Suprapubic skin (tissue), 4 donors: ENCODE measurements around the gene EIPR1. TPM values are rescaled to one million over a fixed set of nuclear protein-coding genes. Genes with fewer than 3 reads are reported as not detected.
"Not testable (repeated sequence)": the region's sequence is repeated elsewhere in the genome, so short reads cannot be mapped to it uniquely, and the experiment has no call there.

ENCODE experiments used
- DNase-seq, 2 donors: peaks; one replicate each; pipeline ENCODE4 v3.0.0-alpha.2; 2019; ENCODE audit warnings: low spot score in 2 of 2
- H3K27ac ChIP-seq: fragments of 200-600 bp; sonication (generic); one replicate; pipeline ENCODE4 v1.5.1; 2019
- H3K27me3 ChIP-seq: fragments of 200-600 bp; sonication (generic); one replicate; pipeline ENCODE4 v1.5.1; 2019
- H3K36me3 ChIP-seq: fragments of 200-600 bp; sonication (generic); one replicate; pipeline ENCODE4 v1.5.1; 2019
- H3K4me1 ChIP-seq: fragments of 200-600 bp; sonication (generic); one replicate; pipeline ENCODE4 v1.5.1; 2019
- H3K4me3 ChIP-seq: fragments of 200-600 bp; sonication (generic); one replicate; pipeline ENCODE4 v1.5.1; 2019; ENCODE audit warnings: mild to moderate bottlenecking
- H3K9me3 ChIP-seq: fragments of 200-600 bp; sonication (generic); one replicate; pipeline ENCODE4 v1.5.1; 2019
- CTCF ChIP-seq, 2 donors: fragments of 200-600 bp in 1 of 2; fragments of 450-650 bp in 1 of 2; sonication (generic) in 1 of 2; IDR thresholded peaks; one replicate each; pipeline ENCODE4 v1.5.1; 2016 to 2019; ENCODE audit warnings: antibody characterized with exemption in 2 of 2, mild to moderate bottlenecking in 1 of 2, moderate library complexity in 1 of 2
- EP300 ChIP-seq: sonication (generic); formaldehyde crosslinking; IDR thresholded peaks from one replicate; pipeline ENCODE4 v1.6.1; 2017; ENCODE audit warnings: antibody characterized with exemption
- POLR2A ChIP-seq, 2 donors: fragments of 450-650 bp; IDR thresholded peaks; one replicate each; pipeline ENCODE4 v1.6.1; 2017; ENCODE audit warnings: antibody characterized with exemption in 2 of 2, mild to moderate bottlenecking in 2 of 2, moderate library complexity in 2 of 2
- POLR2AphosphoS5 ChIP-seq, 3 donors: sonication (generic); formaldehyde crosslinking; IDR thresholded peaks; one replicate each; pipeline ENCODE4 v1.6.1; 2017; ENCODE audit warnings: antibody characterized with exemption in 3 of 3
- WGBS: methylation state at CpG from one replicate; pipeline ENCODE4 v1.1.5; 2018; 5-methylcytosine and 5-hydroxymethylcytosine counted together
- total RNA-seq, 4 donors: library from RNA; depleted of rRNA; stranded (reverse); fragments of >200 nt; gene quantifications; one replicate each; pipeline ENCODE4 v1.1.0, GENCODE V29; 2016

Gene EIPR1
- total RNA-seq, 4 donors from 2014 or later, result 29.0 to 37.5 (median 30.7) TPM

DNA sequence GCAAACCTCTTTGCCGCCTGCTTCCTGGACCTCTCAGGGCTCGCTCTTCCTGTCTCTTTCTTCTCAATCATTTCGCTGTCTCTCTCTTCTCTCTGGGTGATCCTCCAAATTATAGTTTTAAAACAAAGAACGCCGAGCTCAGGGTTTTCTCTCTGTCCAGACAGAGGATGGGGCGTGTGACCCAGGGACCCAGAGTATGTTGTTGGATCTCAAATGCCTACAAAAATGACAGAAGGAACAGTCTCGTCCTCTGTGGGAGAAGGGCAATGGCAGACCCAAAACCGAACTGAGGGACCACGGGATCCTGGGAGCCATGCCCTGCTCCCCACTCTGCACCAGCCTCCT is 88.5 kb downstream of the EIPR1 start:
- H3K27ac ChIP-seq, result no peak overlapping the region
- H3K36me3 ChIP-seq, result no peaks in the 10 kb centered on the region
- H3K9me3 ChIP-seq, result no peaks in the 10 kb centered on the region
- no peak overlapping the region for H3K4me3 ChIP-seq
- TF ChIP-seq POLR2AphosphoS5 (IDR thresholded peaks at IDR 0.05) (no peak), CTCF (IDR thresholded peaks at IDR 0.05) (no peak), EP300 (no peak), POLR2A (IDR thresholded peaks at IDR 0.05) (no peak)
- DNase-seq, result no peak
- no peaks in the 10 kb centered on the region for H3K27me3 ChIP-seq
- H3K4me1 ChIP-seq, result peaks cover 11% of the 10 kb centered on the region
- 97% methylated on average over 9 of the region's 9 CpGs for WGBS

GRCh38 chr2:3288470-3289170 is 89.0 kb downstream of the EIPR1 start:
- peak in 1 of 2 donors; percentile 39 for DNase-seq
- WGBS, result 89% methylated on average over 20 of the region's 20 CpGs
- no peaks in the 10 kb centered on the region for H3K27me3 ChIP-seq

GRCh38 chr2:3287896-3288295 is 89.7 kb downstream of the EIPR1 start:
- H3K27ac ChIP-seq, result no peak overlapping the region
- peaks cover 11% of the 10 kb centered on the region for H3K4me1 ChIP-seq
- no peak overlapping the region for H3K4me3 ChIP-seq
- peak; percentile 28 to 67 for DNase-seq
- no peaks in the 10 kb centered on the region for H3K27me3 ChIP-seq
- no peak for TF ChIP-seq POLR2AphosphoS5 (IDR thresholded peaks at IDR 0.05)
- no peak for TF ChIP-seq POLR2A (IDR thresholded peaks at IDR 0.05)
- TF ChIP-seq EP300, result no peak
- no peak for TF ChIP-seq CTCF (IDR thresholded peaks at IDR 0.05)
- H3K36me3 ChIP-seq, result no peaks in the 10 kb centered on the region
- 78% methylated on average over 9 of the region's 13 CpGs for WGBS
- H3K9me3 ChIP-seq, result no peaks in the 10 kb centered on the region

More at GRCh38 chr2:3288470-3289170, 89.0 kb downstream of the EIPR1 start:
- Histone ChIP-seq H3K9me3 (no peaks in the 10 kb centered on the region), H3K27ac (no peak overlapping the region), H3K4me3 (no peak overlapping the region), H3K4me1 (peaks cover 11% of the 10 kb centered on the region), H3K36me3 (no peaks in the 10 kb centered on the region)
- no peak for TF ChIP-seq POLR2A (IDR thresholded peaks at IDR 0.05)
- TF ChIP-seq POLR2AphosphoS5 (IDR thresholded peaks at IDR 0.05), result no peak
- TF ChIP-seq CTCF (IDR thresholded peaks at IDR 0.05), result no peak
- TF ChIP-seq EP300, result no peak

- not testable (repeated sequence) for H3K27ac ChIP-seq, H3K27me3 ChIP-seq, H3K9me3 ChIP-seq, DNase-seq, H3K36me3 ChIP-seq
- 74% methylated on average over 11 of the region's 17 CpGs for WGBS
- peaks cover 11% of the 10 kb centered on the region for H3K4me1 ChIP-seq
- H3K4me3 ChIP-seq, result peak overlapping the region; percentile 16
These were observed 91.0 kb downstream of the EIPR1 start for GRCh38 chr2:3286646-3287036.

DNA sequence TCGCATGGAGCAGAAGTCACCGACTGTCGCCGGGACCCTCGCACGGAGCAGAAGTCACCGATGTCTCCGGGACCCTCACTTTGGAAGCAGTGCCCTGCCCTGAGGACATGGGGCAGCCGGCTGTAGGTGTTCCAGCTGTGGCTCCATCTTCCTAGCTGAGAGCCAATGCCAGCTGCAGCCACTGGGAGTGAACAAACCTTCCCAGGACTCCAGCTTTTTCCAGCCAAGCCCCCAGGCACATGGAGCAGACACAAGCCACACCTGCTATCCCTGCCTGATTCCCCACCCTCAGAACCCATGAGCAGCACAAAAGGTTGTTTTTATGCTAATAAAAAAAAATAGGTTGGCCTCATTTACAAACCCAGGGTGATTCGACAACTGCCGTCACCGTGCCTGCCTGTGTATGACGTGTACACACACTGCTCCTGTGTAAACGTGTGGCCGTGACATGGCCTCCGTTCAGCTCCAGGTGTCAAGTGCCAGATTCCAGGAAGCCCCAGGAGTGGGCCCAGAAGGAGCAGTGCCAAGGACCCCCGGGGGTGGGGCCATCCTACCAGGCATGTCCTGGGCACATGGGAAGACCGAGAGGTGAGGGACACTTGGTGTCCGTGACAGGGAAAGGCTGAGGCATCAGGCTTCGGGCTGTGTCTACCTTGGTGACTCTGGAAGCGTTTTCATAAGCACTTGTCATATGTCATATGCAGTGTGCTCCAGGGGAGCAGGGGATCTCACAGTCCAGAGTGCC is 91.5 kb downstream of the EIPR1 start:
- H3K36me3 ChIP-seq, result no peaks in the 10 kb centered on the region
- WGBS, result 7% methylated on average over 7 of the region's 21 CpGs
- H3K9me3 ChIP-seq, result no peaks in the 10 kb centered on the region
- H3K27me3 ChIP-seq, result no peaks in the 10 kb centered on the region
- TF ChIP-seq POLR2AphosphoS5 (IDR thresholded peaks at IDR 0.05) (no peak), CTCF (IDR thresholded peaks at IDR 0.05) (no peak), EP300 (no peak), POLR2A (IDR thresholded peaks at IDR 0.05) (no peak)
- H3K4me1 ChIP-seq, result peaks cover 11% of the 10 kb centered on the region
- H3K4me3 ChIP-seq, result peak overlapping the region; percentile 16
- H3K27ac ChIP-seq, result no peak overlapping the region
- DNase-seq, result peak; percentile 62 to 65
